GM12878 (cell line): ENCODE data around the gene FTO. TPM values are rescaled to one million over a fixed set of nuclear protein-coding genes. Genes with fewer than 3 reads are reported as not detected.

Experiments used
- ATAC-seq: fragments of 200-7000 bp; cut with Tn5 transposase; 3 replicates; pipeline ENCODE4 v1.9.1; 2020; ENCODE audit warnings: mild to moderate bottlenecking, moderate library complexity
- BruUV-seq: library from RNA; stranded (reverse); fragments of 400-500 nt; replicated peaks from 2 replicates; lab custom pipeline; 2021; lab: Mats Ljungman, UMichigan
- CTCF ChIA-PET: fragments of 300-600 bp; sonication (Branson Sonifier 250); formaldehyde crosslinking; extraction: SDS; loops from one replicate; lab custom pipeline; 2021; ENCODE audit warnings: inconsistent platforms; lab: Yijun Ruan, JAX
- POLR2A ChIA-PET: fragments of 350-600 bp; formaldehyde crosslinking; extraction: SDS; loops from one replicate; lab custom pipeline; 2021; ENCODE audit warnings: inconsistent platforms; lab: Charles Lee
- RAD21 ChIA-PET: fragments of 300-600 bp; sonication (Branson Sonifier 250); formaldehyde crosslinking; loops from one replicate; lab custom pipeline; 2023; ENCODE audit warnings: antibody characterized with exemption; ENCODE audit not compliant: unreplicated experiment; lab: Charles Lee
- SMC1A ChIA-PET: fragments of 300-600 bp; sonication (Branson Sonifier 250); formaldehyde crosslinking; loops from one replicate; lab custom pipeline; 2023; ENCODE audit not compliant: unreplicated experiment, uncharacterized antibody; lab: Charles Lee
- DNase-seq: peaks from one replicate; pipeline ENCODE4 v3.0.0-alpha.2; 2011; ENCODE audit warnings: low read depth, low spot score
- FAIRE-seq: peaks from 3 replicates; lab custom pipeline; 2011; peaks lifted over from hg19 to GRCh38; lab: Jason Lieb, UNC
- H2AFZ ChIP-seq: 2 replicates; pipeline ENCODE4 v1.6.0; 2011; ENCODE audit warnings: low read depth, low read length, control low read depth; ENCODE audit not compliant: control insufficient read depth
- H3K27ac ChIP-seq: 2 replicates; pipeline ENCODE4 v1.5.1; 2011; ENCODE audit warnings: control low read depth; ENCODE audit not compliant: control insufficient read depth, insufficient read depth
- H3K27me3 ChIP-seq, 2 experiments: replicated peaks in 1 of 2; 2 replicates each; pipeline versions ENCODE4 v1.6.0 to v1.6.1; 2011; ENCODE audit warnings: low read length in 1 of 2; ENCODE audit not compliant: control insufficient read depth in 2 of 2, insufficient read depth in 2 of 2
- H3K36me3 ChIP-seq, 2 experiments: 2 replicates each; pipeline ENCODE4 v1.5.1; 2011; ENCODE audit warnings: low read length in 1 of 2; ENCODE audit not compliant: control insufficient read depth in 2 of 2, insufficient read depth in 2 of 2
- H3K4me1 ChIP-seq: 2 replicates; pipeline ENCODE4 v1.6.1; 2011; ENCODE audit warnings: mild to moderate bottlenecking, low read length, moderate library complexity, mixed read lengths; ENCODE audit not compliant: control insufficient read depth, insufficient read depth
- H3K4me2 ChIP-seq: 2 replicates; pipeline ENCODE4 v1.6.0; 2011; ENCODE audit warnings: control low read depth; ENCODE audit not compliant: control insufficient read depth, insufficient read depth
- H3K4me3 ChIP-seq: fragments of 200-600 bp; sonication (generic); 2 replicates; pipeline ENCODE4 v1.5.1; 2016
- H3K79me2 ChIP-seq: 2 replicates; pipeline ENCODE4 v1.6.0; 2011; ENCODE audit warnings: low read length; ENCODE audit not compliant: control insufficient read depth, insufficient read depth
- H3K9ac ChIP-seq: 2 replicates; pipeline ENCODE4 v1.8.0; 2011; ENCODE audit warnings: low read length, control low read depth, mixed read lengths; ENCODE audit not compliant: control insufficient read depth, insufficient read depth
- H3K9me3 ChIP-seq: replicated peaks from 3 replicates; pipeline ENCODE4 v1.5.1; 2011; ENCODE audit warnings: mild to moderate bottlenecking, low read length; ENCODE audit not compliant: control insufficient read depth, insufficient read depth
- H4K20me1 ChIP-seq: 2 replicates; pipeline ENCODE4 v1.6.0; 2011; ENCODE audit not compliant: control insufficient read depth, insufficient read depth
- MTA3 ChIP-seq: IDR thresholded peaks from 2 replicates; pipeline ENCODE4 v1.6.1; 2012; ENCODE audit warnings: low read length, inconsistent platforms, borderline replicate concordance
- SUZ12 ChIP-seq: fragments of 200-600 bp; sonication (generic); IDR thresholded peaks from one replicate; pipeline ENCODE4 v1.6.1; 2018; ENCODE audit warnings: antibody characterized with exemption, mild to moderate bottlenecking; ENCODE audit not compliant: unreplicated experiment
- TAF1 ChIP-seq: IDR thresholded peaks from 2 replicates; pipeline ENCODE4 v1.6.1; 2011; ENCODE audit warnings: mild to moderate bottlenecking, low read depth, low read length, borderline replicate concordance
- USF2 ChIP-seq: IDR thresholded peaks from 2 replicates; pipeline ENCODE4 v1.6.1; 2011; ENCODE audit warnings: low read depth, low read length, improper control_type of control experiment, borderline replicate concordance
- ZBTB33 ChIP-seq: fragments of 450-650 bp; IDR thresholded peaks from 2 replicates; pipeline ENCODE4 v1.6.1; 2017; ENCODE audit warnings: mild to moderate bottlenecking
- ZBTB4 ChIP-seq: fragments of 450-650 bp; formaldehyde crosslinking; IDR thresholded peaks from 2 replicates; pipeline ENCODE4 v1.4.0; 2022; ENCODE audit warnings: mild to moderate bottlenecking, moderate library complexity
- ZNF592 ChIP-seq: fragments of 450-650 bp; IDR thresholded peaks from 2 replicates; pipeline ENCODE4 v1.6.1; 2017; ENCODE audit warnings: mild to moderate bottlenecking, moderate library complexity
- WGBS: methylation state at CpG from one replicate; pipeline ENCODE4 v1.1.6; 2016; ENCODE audit warnings: low lambda C conversion rate; ENCODE audit not compliant: insufficient replicate concordance, insufficient coverage; ENCODE audit errors: missing lambda C conversion rate; 5-methylcytosine and 5-hydroxymethylcytosine counted together
- in situ Hi-C: fragments of 300-500 bp; cut with MboI; formaldehyde crosslinking; loops from 9 replicates; pipeline ENCODE4 v1.14.3; 2018; ENCODE audit warnings: mixed read lengths
- intact Hi-C: fragments of 100-400 bp; cut with micrococcal nuclease; formaldehyde crosslinking; loops from one replicate; pipeline ENCODE4 v1.14.2; 2022; ENCODE audit not compliant: unreplicated experiment
- polyA plus RNA-seq, 11 experiments: library from polyadenylated mRNA; depleted of rRNA in 4 of 11; unstranded in 6 of 11; stranded (reverse) in 5 of 11; fragments of >200 nt; fragmentation: Nextera tagmentation in 4 of 11; fragmentation: Illumina TruSeq in 1 of 11; extraction: Ambion mirVana in 4 of 11; extraction: Trizol in 1 of 11; gene quantifications; 1 replicate in 1 of 11; 2 replicates in 10 of 11; pipeline versions ENCODE4 v1.2.1 to v1.2.3, GENCODE V29; 2011 to 2016; ENCODE audit warnings: inconsistent platforms in 2 of 11, missing spikeins in 2 of 11, low read depth in 1 of 11
- total RNA-seq, 4 experiments: library from RNA; depleted of rRNA in 3 of 4; stranded (reverse); fragments of >200 nt in 3 of 4; fragmentation: Illumina TruSeq in 1 of 4; extraction: Trizol in 1 of 4; gene quantifications; 2 replicates each; pipeline versions ENCODE4 v1.2.1 to v1.2.3, GENCODE V29; 2013 to 2021

FTO gene
- total and polyA plus RNA-seq, 10 of the 15 experiments (the other 5 are each of a cell fraction or from before 2014, with no cell fraction given): 20.1 to 55.0 (median 47.0) TPM

GRCh38 chr16:53690771-53691170 lies 13.2 kb upstream of the FTO start:
- no peak overlapping the region for H3K9ac ChIP-seq
- ATAC-seq (no peak), DNase-seq (no peak), FAIRE-seq (no peak)
- ChIA-PET RAD21 (no interaction called here), POLR2A (no interaction called here), SMC1A (interaction anchor here (1.4 kb wide), 1 partner anchor 12 kb away, joined by 3 read pairs; no protein-coding TSS in a partner anchor), CTCF (no interaction called here)
- no peak overlapping the region for H3K4me3 ChIP-seq
- WGBS: 67% methylated on average over 2 of the region's 2 CpGs
- H4K20me1 ChIP-seq: no peaks in the 10 kb centered on the region
- H3K9me3 ChIP-seq: no peaks in the 10 kb centered on the region
- in situ Hi-C loops (no loop called here), intact Hi-C loops (no loop called here)
- no peaks in the 10 kb centered on the region for H3K79me2 ChIP-seq
- H3K4me1 ChIP-seq: no peaks in the 10 kb centered on the region
- H3K4me2 ChIP-seq: no peak overlapping the region
- H2AFZ ChIP-seq: no peak overlapping the region
- no peaks in the 10 kb centered on the region for H3K27me3 ChIP-seq
- no peaks in the 10 kb centered on the region for H3K36me3 ChIP-seq
- BruUV-seq: no TSS peak
- no peak overlapping the region for H3K27ac ChIP-seq
- TF ChIP-seq TAF1: no peak
- TF ChIP-seq ZBTB33: no peak
- TF ChIP-seq ZNF592: no peak
- TF ChIP-seq USF2: no peak
- no peak for TF ChIP-seq ZBTB4 (CRISPR knock-in tag)
- TF ChIP-seq MTA3: no peak
- no peak for TF ChIP-seq SUZ12
